Skin of body (tissue), 2 donors: Measurements from ENCODE around the gene NUBP2. TPM values are rescaled to one million over a fixed set of nuclear protein-coding genes. Genes with fewer than 3 reads are reported as not detected.
"Not testable (repeated sequence)": the region's sequence is repeated elsewhere in the genome, so short reads cannot be mapped to it uniquely, and the experiment has no call there.

Source experiments
- DNase-seq: peaks from one replicate; lab custom pipeline; 2025; lab: John Stamatoyannopoulos, UW
- total RNA-seq: library from RNA; depleted of rRNA; stranded (reverse); fragments of >200 nt; gene quantifications from one replicate; pipeline ENCODE4 v1.2.3, GENCODE V29; 2014

NUBP2 gene
- total RNA-seq, 1 donor from 2014 or later: 26.0 TPM

DNA sequence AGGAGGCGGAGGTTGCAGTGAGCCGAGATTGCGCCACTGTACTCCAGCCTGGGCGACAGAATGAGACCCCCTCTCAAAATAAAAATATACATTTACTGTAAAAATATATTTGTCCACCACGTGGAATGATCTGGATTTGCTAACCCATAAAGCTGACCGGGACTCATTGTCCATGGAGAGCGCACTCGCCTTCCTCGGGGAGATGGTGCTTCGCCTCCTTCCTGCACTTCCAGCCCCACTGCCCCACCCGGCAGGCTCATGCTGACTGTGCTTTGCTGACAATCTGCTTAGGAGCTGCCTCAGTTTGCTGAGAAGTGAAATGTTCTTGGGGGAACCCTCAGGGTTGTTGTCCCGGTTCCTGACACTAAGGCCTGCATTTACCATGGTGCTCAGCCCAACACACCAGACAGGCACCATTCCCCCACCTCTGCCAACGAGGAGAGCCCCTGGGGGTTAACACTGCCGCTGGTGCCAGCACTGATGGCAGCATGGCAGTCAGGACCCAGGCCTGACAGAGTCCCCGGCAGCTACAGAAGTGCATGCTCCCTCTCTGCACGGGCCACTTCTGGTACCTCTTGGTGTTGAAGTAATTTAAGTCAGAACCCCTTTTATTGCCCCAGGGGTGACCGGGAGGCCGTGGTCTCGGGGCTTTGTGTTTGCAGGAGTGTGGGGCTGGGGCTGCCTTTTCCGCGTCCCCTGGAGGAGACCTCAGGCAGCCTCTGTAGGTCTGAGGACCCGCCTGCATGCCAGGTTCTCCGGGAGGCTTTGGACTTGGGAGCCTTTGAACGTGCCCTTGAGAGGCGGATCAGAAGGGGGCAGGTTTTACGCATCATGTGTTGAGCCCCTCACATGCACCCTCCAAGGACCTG is 2.5 kb downstream of the NUBP2 start:
- DNase-seq: no peak

DNA sequence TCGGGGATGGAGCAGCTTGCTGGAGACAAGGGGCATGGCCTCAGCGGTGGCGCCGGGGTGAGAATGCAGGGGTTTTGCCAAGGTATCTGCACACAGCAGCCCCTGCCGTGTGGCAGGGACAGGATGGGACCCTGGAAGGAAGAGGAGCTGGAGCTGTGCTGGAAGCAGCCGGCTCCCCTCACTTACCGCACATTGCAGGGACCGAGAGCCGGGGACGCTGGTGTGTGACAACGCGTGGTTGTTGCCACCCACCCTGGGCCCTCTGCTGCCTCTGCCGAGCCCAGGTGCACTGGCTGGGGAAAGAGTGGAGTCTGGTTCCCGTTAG is 3.0 kb downstream of the NUBP2 start:
- DNase-seq: no peak

DNA sequence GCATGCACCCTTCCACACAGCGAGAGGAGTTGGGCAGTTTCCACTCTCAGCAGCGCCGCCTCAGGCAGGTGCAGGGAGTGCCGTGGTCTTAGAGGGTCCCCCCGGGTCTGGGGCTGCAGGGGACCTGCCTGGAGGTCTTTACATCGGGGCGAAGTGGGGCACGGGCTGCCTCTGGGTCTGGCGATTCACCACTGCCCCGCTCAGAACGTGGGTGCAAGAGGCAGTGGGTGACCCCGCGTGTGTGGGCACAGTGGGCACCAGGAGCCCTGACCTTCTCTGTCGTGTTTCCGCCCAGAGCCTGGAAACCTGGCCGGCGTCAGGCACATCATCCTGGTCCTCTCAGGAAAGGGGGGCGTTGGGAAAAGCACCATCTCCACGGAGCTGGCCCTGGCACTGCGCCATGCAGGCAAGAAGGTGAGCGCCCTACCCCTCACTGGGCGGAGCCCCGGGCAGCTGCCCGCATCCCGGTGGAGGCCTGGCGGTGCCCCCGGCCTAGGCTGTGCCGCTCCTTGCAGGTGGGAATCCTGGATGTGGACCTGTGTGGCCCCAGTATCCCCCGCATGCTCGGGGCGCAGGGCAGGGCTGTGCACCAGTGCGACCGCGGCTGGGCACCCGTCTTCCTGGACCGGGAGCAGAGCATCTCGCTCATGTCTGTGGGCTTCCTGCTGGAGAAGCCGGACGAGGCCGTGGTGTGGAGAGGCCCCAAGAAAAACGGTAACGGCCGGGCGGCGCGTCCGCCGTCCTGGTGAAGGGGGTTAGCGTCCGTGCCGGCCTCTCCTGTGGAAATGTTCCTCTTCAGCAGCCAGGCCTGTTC is 3.7 kb downstream of the NUBP2 start:
- no peak for DNase-seq

DNA sequence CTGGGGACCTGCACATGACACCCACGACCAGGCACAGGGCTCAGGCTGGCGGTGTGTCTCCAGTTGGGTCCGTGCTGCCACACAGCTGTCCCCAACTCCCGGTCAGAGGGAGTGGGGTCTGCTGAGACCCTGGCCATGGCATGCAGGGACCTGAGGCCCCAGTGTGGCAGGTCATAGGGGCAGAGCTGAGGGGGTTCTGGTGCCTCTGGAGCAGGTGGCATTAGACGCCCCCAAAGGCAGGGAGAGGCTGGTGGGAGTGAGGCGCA is 4.2 kb downstream of the NUBP2 start:
- no peak for DNase-seq

DNA sequence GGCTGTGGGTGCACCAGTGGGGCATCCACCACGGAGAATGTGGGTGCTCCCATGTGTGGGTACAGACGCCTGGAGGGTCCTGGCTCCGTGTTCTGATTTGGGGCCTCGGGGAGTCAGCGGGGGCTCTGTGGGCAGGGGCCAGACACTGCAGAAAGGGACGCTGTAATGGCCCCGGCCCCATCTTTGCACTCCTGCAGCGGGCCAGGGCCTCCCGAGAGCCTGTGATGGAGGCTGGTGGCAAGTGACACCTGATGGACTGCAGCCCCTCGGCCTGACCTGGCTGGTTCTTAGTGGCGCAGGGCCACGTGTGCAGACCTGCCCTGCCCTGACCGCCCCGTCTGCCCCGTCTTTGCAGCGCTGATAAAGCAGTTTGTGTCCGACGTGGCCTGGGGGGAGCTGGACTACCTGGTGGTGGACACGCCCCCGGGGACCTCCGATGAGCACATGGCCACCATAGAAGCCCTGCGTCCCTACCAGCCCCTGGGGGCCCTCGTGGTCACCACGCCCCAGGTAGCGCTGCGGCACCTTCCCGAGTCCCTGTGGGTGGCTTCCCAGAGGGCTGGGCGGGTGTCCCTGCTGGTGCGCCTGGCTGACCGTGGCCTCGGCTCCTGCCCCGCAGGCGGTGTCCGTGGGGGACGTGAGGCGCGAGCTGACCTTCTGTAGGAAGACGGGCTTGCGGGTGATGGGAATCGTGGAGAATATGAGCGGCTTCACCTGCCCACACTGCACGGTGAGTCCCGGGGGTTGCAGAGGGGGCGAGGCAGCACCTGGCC is 4.7 kb downstream of the NUBP2 start:
- no peak for DNase-seq

DNA sequence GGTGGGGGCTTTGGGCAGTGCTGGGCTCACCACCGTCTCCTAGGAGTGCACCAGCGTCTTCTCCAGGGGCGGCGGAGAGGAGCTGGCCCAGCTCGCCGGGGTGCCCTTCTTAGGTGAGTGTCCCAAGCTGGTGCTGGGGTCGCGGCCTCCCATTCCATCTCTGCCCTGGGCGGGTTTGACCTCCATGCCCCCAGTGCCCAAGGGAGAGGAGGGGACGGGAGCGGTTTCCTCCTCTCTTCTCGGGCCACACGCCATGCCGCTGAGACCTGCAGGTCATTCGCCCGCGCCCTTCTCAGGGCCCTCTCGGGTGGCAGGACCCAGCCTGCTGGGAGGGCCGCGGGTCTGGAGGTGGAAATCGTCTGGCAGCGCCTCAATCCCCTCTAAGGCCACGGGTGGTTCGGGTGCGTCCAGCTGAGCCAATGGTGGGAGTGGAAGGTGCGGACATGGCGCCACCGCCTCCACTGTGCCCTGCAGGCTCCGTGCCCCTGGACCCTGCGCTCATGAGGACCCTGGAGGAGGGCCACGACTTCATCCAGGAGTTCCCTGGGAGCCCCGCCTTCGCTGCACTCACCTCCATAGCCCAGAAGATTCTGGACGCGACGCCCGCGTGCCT is 5.4 kb downstream of the NUBP2 start:
- DNase-seq: no peak

DNA sequence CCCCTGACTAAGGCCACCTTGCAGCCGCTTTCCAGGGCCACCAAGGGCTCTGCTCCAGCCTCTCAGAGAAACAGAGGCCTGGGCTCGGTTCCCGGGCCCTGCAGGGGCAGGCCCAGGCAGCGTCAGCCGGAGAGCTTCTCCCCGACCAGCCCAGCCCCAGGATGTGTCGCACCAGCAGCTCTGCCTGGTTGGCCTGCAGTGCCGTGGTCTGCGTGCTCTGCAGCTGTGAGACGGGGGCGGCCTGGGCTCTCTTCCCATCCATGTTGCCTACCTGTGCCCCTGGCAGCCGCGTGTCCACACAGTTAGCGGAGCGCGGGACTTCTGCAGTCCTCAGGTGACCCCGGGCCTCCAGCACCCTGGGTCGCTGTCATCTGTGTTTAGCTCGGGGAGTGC is 5.9 kb downstream of the NUBP2 start:
- DNase-seq: no peak

DNA sequence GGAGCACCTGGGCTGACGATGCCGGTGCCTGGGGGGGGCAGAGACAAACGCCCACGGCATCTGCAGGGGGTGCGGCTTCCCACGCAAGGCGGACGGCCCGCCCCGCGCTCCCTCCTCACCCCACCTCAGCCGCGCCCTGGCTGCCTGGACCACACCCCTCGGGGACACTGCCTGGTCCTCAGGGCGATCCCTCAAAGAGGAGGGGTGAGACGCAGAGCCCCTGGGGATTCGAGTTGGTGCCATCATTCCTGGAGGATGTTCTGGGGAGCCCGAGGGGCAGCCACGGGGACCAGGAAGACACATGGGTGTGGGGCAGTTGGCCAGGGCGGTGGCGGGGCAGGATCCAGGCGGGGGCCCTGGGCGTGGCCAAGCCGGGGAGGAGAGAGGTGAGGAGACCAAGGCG is 6.9 kb downstream of the NUBP2 start:
- no peak for DNase-seq

DNA sequence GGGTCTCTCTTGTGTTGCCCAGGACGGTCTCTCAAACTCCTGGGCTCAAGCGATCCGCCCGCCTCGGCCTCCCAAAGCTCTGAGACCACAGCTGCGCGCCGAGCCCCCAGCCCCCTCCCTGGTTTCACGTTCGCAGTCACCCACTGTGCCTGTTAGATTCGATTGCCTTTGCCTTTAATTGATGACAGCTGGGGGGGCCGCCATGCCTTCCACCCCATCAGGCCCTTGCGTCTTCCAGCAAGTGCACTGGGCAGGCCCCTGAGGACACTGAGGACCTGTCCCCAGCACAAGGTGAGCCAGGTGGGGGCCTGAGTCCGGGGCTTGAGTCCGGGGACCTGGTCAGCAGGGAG is 7.5 kb downstream of the NUBP2 start:
- DNase-seq: no peak

DNA sequence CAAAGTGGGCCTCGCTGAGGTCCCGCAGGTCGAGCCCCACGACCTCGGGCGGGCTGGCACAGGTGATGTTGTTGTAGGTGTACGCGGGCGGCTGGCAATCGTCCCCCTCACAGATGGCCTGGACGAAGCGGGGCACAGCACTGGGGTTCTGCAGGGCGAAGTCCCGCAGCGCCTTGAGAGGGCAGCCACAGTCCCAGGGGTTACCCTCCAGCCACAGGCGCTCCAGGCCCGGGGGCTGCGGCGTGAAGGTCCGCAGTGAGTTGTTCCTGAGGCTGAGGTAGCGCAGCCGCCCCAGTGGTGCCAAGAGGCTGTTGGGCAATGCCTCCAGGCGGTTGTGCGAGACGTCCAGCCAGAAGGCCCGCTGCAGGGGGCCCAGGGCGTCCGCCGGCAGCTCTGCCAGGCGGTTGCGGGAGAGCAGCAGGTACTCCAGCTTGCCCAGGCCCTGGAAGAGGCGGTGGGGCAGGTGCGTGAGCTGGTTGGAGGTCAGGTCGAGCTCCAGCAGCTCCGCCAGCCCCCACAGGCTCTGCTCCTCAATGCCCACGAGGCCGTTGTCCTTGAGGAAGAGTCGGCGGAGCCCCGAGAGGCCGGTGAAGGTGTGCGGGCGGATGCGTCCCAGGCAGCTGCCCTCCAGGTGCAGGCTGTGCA is 8.0 kb downstream of the NUBP2 start:
- no peak for DNase-seq

DNA sequence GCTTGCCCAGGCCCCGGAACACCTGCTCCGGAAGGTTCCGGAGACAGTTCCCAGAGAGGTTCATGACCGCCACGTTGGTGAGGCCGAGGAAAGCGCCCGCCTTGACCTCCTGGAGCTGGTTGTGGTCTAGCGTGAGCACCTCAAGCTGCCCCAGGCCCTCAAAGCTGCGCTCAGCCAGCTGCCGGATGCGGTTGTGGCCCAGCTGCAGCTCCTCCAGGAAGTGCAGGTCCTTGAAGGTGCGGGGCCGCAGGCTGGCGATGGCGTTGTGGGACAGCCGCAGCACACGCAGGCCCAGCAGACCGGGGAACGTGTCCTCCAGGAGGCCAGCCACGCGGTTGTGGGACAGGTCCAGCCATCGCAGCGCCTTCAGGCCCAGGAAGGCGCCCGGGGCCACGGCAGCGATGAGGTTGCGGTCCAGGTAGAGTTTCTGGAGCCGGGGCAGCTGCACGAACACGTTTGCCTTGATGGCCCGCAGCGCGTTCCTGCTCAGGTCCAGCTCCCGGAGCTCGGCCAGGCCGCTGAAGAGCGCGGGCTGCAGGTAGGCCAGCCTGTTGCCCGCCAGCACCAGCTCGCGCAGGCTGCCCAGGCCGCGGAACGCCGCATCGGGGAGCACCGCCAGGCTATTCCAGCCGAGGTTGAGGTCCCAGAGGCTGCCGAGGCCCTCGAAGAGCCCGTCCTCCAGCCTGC is 8.6 kb downstream of the NUBP2 start:
- DNase-seq: no peak

DNA sequence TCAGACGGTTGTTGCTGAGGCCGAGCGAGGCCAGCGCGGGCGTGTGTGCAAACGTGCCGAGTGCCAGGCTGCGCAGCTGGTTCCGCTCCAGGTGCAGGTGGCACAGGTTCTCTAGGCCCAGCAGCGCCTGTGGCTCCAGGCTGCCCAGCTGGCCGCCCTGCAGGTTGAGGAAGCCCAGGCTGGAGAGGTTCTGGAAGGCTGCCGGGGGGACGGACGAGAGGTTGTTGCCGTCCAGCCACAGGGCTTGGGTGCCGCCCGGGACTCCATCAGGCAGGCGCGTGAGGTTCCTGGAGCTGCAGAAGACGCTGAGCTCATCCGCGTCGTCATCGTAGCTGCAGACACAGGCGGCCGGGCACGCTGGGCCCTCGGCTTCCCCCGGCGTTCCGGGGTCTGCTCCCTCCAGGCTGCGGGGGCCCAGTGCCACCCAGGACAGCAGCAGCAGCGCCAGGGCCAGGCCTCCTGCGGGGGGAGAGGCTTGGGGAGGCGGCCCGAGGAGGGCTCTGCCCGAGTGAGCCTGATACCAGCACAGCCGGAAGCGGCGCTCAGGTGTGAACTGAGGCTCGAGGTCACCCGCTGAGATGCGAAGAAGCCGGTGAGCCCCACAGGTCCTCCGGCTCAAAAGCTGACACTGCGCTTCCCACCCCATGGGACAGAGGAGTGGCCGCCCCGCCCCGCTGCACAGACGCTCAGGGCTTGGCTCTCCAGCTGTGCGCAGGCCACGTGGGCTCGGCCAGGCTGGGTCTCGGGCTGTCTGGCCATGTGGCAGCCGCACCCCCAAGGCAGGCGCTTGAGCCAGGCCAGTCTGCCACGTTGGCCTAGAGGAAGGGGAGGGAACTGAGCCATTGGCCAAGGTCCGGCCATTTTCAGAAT is 9.4 kb downstream of the NUBP2 start:
- no peak for DNase-seq

DNA sequence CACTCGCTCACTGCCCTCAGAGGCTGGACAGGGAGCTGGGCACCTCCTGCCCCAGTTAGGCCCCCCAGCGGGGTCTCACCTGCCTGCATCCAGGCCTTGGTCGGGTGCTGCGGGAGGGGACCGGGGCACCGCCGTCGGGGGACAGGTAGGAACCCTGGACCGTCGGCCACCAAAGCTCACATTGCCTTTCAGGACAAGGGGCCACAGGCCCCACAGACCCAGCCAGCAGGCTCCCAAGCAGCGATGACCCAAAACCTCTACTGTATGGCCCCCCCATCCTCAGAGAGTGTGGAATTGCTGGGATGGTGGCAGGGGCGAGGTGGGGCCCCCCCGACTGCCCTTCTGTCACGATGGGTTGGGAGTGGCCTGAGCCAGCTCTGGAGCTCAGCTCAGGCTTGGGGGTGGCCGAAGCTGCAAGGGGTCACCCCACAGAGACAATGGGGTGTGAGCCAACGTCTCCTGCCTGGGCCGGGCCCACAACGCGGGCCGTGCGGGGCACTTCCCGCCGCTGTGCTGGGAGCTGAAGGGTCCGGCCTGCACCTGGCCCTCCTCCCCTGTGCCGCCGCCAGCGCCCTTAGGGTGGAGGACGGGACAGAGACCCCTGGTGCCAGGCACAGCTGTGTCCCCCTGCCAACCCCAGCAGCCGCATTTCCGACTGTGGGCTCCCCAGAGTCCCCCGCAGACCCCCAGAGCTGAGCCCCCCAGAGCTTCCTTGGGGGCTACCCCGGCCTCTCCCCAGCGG is 10.2 kb downstream of the NUBP2 start:
- DNase-seq: no peak

DNA sequence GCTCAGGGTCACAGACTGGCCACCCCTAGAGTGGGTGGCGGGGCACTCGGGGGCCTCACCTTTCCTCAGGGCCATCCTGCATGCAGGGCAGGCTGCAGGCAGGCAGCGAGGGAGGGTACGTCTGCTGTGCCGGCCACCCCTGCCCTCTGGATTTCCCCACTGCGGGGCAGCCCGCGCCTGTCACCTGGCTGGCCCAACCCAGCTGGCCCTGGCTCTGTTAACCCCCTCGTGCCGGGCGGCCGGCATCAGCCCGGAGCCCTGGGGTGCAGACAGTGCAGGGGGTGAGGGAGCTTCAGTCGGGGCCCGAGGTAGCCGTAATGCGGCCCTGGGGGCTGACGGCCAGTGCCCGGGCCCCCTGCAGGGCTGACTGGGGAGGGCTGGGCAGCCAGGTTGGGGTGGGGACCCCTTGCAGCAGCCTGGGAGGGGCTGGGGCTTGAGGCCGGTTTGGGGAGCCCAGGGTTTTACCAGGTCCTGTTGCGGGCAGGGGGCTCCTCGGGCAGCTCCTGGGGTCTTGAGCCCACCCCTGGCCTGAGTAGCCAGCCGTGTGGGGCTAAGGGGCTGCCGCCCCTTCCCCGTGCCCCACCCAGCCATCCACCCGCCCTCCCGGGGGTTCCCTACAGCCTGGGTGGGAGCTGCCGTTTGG is 10.9 kb downstream of the NUBP2 start, which contains the start of gene IGFALS:
Gene IGFALS, minus strand, starts transcription at position 128 of the 643 bp plus-strand sequence. Its CDS starts 53 bp downstream, at position 75.
- DNase-seq: no peak

DNA sequence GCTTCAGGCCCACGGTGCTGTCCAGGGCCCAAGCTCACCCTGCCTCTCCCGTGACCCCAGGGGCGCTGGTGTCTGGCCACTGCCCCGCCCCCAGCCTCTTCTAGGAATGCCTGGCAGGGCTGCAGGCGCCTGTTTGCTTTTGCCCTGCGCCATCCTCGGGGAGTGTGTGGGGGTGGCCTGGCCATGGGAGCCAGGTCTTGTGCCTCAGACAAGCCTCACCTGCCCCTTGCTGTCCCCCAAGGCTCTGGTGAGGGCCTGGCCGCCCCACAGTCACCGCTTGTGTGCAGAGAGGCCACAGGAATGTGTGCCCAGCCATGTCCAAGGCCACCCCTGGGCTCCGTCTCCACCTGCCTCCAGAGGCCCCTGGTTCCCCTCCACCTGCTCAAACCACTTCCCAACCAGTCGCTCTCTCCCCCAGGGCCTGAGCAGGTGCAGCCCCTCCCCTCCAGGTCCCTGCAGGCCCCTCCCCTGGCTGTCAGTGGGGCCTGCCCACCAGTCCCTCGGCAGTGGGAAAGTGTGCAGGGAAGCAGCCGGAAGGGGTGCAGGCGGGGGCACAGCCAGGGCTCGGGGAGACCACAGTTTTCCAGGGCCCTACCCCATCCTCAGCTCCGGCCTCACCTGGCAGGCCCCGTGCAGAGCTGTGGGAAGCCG is 11.6 kb downstream of the NUBP2 start:
- no peak for DNase-seq

DNA sequence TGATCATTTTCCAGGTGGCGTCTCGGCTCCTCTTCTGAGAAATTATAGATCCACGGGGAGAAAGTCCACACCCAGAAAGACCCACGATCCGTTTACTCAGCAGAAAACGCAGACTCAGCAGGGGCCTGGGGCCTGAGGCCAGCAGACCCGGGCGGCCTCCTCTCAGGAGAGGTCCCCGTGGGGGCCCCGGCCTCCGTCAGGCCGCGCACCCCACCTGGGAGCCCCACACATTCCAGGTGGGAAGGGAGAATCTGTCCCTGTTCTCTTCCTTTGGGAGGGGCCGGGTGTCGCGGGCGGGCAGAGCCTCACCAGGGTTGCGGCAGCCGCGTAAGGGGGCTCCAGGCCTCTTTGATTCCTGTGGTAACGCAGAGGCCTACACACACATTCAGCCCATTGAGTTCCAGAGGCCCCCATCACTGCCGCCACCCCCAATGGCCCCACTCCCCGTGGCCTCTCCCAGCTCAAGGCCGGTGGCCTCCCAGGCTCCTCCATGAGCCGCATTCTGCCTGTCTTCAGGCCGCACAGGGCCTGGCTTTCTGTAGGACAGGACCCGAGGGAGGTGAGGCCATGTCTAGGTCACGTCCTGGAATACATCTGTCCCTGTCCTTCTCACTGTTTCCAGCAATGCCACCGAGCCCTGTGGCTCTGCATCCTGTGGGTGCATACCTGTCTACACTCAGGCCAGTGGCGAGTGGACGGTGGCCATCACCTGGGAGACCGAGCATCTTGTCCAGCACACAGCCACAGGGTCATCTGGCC is 12.3 kb downstream of the NUBP2 start:
- DNase-seq: no peak

DNA sequence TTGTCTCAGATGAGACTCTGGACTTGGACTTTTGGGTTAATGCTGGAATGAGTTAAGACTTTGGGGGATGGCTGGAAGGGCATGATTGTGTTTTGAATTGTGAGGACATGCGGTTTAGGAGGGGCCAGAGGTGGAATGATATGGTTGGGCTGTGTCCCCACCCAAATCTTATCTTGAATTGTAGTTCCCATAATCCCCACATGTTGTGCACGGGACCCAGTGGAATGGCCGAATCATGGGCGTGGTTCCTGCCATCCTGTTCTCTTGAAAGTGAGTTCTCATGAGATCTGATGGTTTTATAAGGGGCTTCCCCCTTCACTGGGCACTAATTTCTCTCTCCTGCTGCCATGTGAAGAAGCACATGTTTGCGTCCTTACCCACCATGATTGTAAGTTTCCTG is 16.5 kb downstream of the NUBP2 start:
- DNase-seq: not testable (repeated sequence)
